ENCODE results near the gene LUC7L2. TPM values are rescaled to one million over a fixed set of nuclear protein-coding genes. Genes with fewer than 3 reads are reported as not detected.
A peak's percentile ranks its signal among the peaks of the same experiment; 100 is the strongest.

LUC7L2 gene
- 10 to 100 TPM; 71.0 to 76.0 TPM for total RNA-seq
- polyA plus RNA-seq (2013, experiment 1 of 2): 74.0 TPM
- polyA plus RNA-seq (2013, experiment 2 of 2): 62.3 TPM
- long read RNA-seq, experiment 1, transcript LUC7L2-206 (2 exons, 2,599 nt): major isoform, 7 of 27 reads
- long read RNA-seq, experiment 1, partial matches to known transcripts: 3 of 27 reads
- long read RNA-seq, experiment 1, other reads (novel, unspliced or antisense): 14 of 27 reads
- long read RNA-seq, experiment 2, transcript LUC7L2-202 (10 exons, 2,645 nt): major isoform, 133 of 189 reads
- long read RNA-seq, experiment 2, partial matches to known transcripts: 23 of 189 reads
- long read RNA-seq, experiment 2, other reads (novel, unspliced or antisense): 25 of 189 reads
- long read RNA-seq, experiment 3, transcript LUC7L2-202 (10 exons, 2,645 nt): major isoform, 134 of 191 reads
- long read RNA-seq, experiment 3, partial matches to known transcripts: 36 of 191 reads
- long read RNA-seq, experiment 3, other reads (novel, unspliced or antisense): 19 of 191 reads
- long read RNA-seq, experiment 4, transcript LUC7L2-206 (2 exons, 2,599 nt): minor isoform, 6 of 90 reads
- long read RNA-seq, experiment 4, transcript LUC7L2-202 (10 exons, 2,645 nt): major isoform, 33 of 90 reads
- long read RNA-seq, experiment 4, partial matches to known transcripts: 46 of 90 reads
- long read RNA-seq, experiment 4, other reads (novel, unspliced or antisense): 5 of 90 reads

GRCh38 chr7:139359366-139360209 lies at the start of gene LUC7L2:
LUC7L2 (plus strand) TSS chr7:139359894; CDS start chr7:139360262, 368 bp downstream.
- no peaks in the 10 kb centered on the region for H3K9me3 ChIP-seq (ENCODE audit: control insufficient read depth, low read length)
- peaks cover 9% of the 10 kb centered on the region for H3K36me3 Mint-ChIP-seq (ENCODE audit: low read depth)
- no peaks in the 10 kb centered on the region for H3K27me3 ChIP-seq (ENCODE audit: control insufficient read depth, insufficient read depth, low read length, poor library complexity, severe bottlenecking)
- WGBS, 2 experiments (ENCODE audit: insufficient coverage in 1 of 2, insufficient read length in 1 of 2): 0% methylated on average over 25 to 98 of the region's 98 CpGs
- H3K36me3 ChIP-seq (ENCODE audit: control insufficient read depth, insufficient read depth, low read length): peaks cover 11% of the 10 kb centered on the region
- TF ChIP-seq CTCF (conservative IDR thresholded peaks at IDR 0.05): no peak
- peaks cover 9% of the 10 kb centered on the region for H3K4me1 ChIP-seq (ENCODE audit: control insufficient read depth, insufficient read depth, low read length)
- H3K4me3 ChIP-seq (ENCODE audit: low read length): peak within 1 kb of the TSS; percentile 95
- H3K9ac ChIP-seq (ENCODE audit: extremely low read depth, low read length, poor library complexity, severe bottlenecking): peak within 1 kb of the TSS; percentile 92
- DNase-seq: peak; percentile 100
- H3K9me3 Mint-ChIP-seq: no peaks in the 10 kb centered on the region
- peak within 1 kb of the TSS; percentile 97 for H3K4me3 Mint-ChIP-seq
- H3K27me3 Mint-ChIP-seq (ENCODE audit: insufficient read depth): no peaks in the 10 kb centered on the region
- peak within 1 kb of the TSS; percentile 95 for H3K27ac ChIP-seq (ENCODE audit: low read depth, low read length)
- peaks cover 16% of the 10 kb centered on the region for H3K4me1 Mint-ChIP-seq
- H3K27ac Mint-ChIP-seq: peak within 1 kb of the TSS; percentile 99

- no peaks in the 10 kb centered on the region for H3K27me3 ChIP-seq (ENCODE audit: control insufficient read depth, insufficient read depth, low read length, poor library complexity, severe bottlenecking)
- no peak for TF ChIP-seq CTCF (conservative IDR thresholded peaks at IDR 0.05)
- H3K36me3 ChIP-seq (ENCODE audit: control insufficient read depth, insufficient read depth, low read length): no peaks in the 10 kb centered on the region
- H3K27ac Mint-ChIP-seq: no peak overlapping the region
- H3K9me3 ChIP-seq (ENCODE audit: control insufficient read depth, low read length): no peaks in the 10 kb centered on the region
- H3K27ac ChIP-seq (ENCODE audit: low read depth, low read length): no peak overlapping the region
- WGBS, 2 experiments (ENCODE audit: insufficient coverage in 1 of 2, insufficient read length in 1 of 2): 92 to 94% methylated on average over 4 to 5 of the region's 5 CpGs
- no peak overlapping the region for H3K4me3 Mint-ChIP-seq
- H3K9ac ChIP-seq (ENCODE audit: extremely low read depth, low read length, poor library complexity, severe bottlenecking): no peak overlapping the region
- no peaks in the 10 kb centered on the region for H3K27me3 Mint-ChIP-seq (ENCODE audit: insufficient read depth)
- H3K9me3 Mint-ChIP-seq: no peaks in the 10 kb centered on the region
- no peak overlapping the region for H3K4me3 ChIP-seq (ENCODE audit: low read length)
- H3K4me1 Mint-ChIP-seq: peaks cover 4% of the 10 kb centered on the region
- no peak for DNase-seq
- no peaks in the 10 kb centered on the region for H3K36me3 Mint-ChIP-seq (ENCODE audit: low read depth)
- H3K4me1 ChIP-seq (ENCODE audit: control insufficient read depth, insufficient read depth, low read length): peaks cover 3% of the 10 kb centered on the region
Measured at GRCh38 chr7:139317939-139318505, 41.7 kb upstream of the LUC7L2 start.
